ENCODE data around the gene C11orf16. TPM values are rescaled to one million over a fixed set of nuclear protein-coding genes. Genes with fewer than 3 reads are reported as not detected.

C11orf16 gene
- total and polyA plus RNA-seq, 3 donors from 2014 or later = 1.4 to 5.9 (median 1.7) TPM

- Histone ChIP-seq H3K4me3 (no peak overlapping the region), H3K27ac (no peak overlapping the region), H3K27me3 (no peaks in the 10 kb centered on the region), H3K36me3 (ENCODE audit: low read depth, missing control alignments) (no peaks in the 10 kb centered on the region), H3K4me1 (peaks cover 22% of the 10 kb centered on the region), H3K9me3 (no peaks in the 10 kb centered on the region)
- TF ChIP-seq POLR2A (IDR thresholded peaks at IDR 0.05) (no peak), CTCF (IDR thresholded peaks at IDR 0.05) (no peak)
- 10 to 16% methylated on average over 2 of the region's 2 CpGs for WGBS, 2 donors
- intact Hi-C loops (cut with DNase I; ENCODE audit: low total_unique reads) = loop anchor here (10.0 kb wide), 1 partner anchor 278 kb away; the partner anchor contains the start of genes RPL27A and TRIM66
- DNase-seq = no peak
Observed at GRCh38 chr11:8962841-8963240, 30.1 kb upstream of the C11orf16 start.

DNA sequence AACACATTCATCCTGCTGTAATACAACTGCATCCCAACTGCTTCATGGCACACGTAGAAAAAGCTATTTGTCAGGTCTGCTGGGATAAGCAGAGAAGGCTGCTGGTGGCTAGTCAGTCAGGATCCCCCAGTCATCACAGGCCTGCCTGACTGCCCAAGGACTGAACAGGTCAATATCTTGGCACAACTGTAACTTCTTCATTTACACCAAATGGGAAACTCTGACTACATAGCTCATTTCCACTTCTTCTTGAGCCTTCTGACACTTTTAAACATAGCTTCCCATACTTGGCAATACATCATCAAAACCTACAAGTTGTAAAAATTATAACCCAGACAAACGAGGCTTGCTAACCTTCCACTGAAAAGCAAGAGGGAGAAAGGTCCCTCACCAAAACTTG is 28.7 kb upstream of the C11orf16 start:
- H3K27ac ChIP-seq = peak overlapping the region in 1 of 2 donors; percentile 4
- no peaks in the 10 kb centered on the region for H3K9me3 ChIP-seq
- H3K36me3 ChIP-seq (ENCODE audit: low read depth, missing control alignments) = no peaks in the 10 kb centered on the region
- H3K4me1 ChIP-seq = peaks cover 22% of the 10 kb centered on the region
- DNase-seq = no peak
- TF ChIP-seq CTCF (IDR thresholded peaks at IDR 0.05) (no peak), POLR2A (IDR thresholded peaks at IDR 0.05) (no peak)
- H3K4me3 ChIP-seq = no peak overlapping the region
- no peaks in the 10 kb centered on the region for H3K27me3 ChIP-seq
- 61 to 70% methylated on average over 2 of the region's 2 CpGs for WGBS, 2 donors
- intact Hi-C loops (cut with DNase I; ENCODE audit: low total_unique reads) = loop anchor here (10.0 kb wide), 1 partner anchor 277 kb away; the partner anchor contains the start of genes RPL27A and TRIM66

- DNase-seq = peak; percentile 51
- H3K4me1 ChIP-seq = peaks cover 22% of the 10 kb centered on the region
Observed at GRCh38 chr11:8959546-8960166, 26.9 kb upstream of the C11orf16 start.

DNA sequence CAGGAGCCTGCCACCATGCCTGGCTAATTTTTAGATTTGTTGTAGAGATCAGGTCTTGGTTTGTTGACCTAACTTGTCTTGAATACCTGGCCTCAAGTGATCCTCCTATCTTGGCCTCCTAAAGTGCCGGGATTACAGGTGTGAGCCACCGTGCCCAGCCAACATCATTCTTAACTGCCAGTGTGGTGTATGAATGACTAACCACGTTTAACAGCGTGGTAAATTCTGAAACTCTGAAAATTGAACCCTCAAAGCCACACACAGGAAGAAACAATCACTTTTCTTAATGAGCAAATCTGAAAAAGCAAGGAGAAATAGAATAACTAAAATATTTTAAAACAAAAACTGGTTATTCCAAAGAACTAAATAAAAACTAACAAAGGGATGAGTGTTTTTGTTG is 24.1 kb upstream of the C11orf16 start:
- Histone ChIP-seq H3K27ac (no peak overlapping the region), H3K4me3 (no peak overlapping the region), H3K4me1 (peaks cover 8% of the 10 kb centered on the region), H3K9me3 (no peaks in the 10 kb centered on the region), H3K27me3 (no peaks in the 10 kb centered on the region), H3K36me3 (ENCODE audit: low read depth, missing control alignments) (no peaks in the 10 kb centered on the region)
- intact Hi-C loops (cut with DNase I; ENCODE audit: low total_unique reads) = no loop called here
- no peak for DNase-seq
- 97% methylated on average over 4 of the region's 4 CpGs for WGBS, 2 donors
- TF ChIP-seq CTCF (IDR thresholded peaks at IDR 0.05) (no peak), POLR2A (IDR thresholded peaks at IDR 0.05) (no peak)

More at GRCh38 chr11:8959546-8960166, 26.9 kb upstream of the C11orf16 start:
- no peaks in the 10 kb centered on the region for H3K27me3 ChIP-seq
- H3K9me3 ChIP-seq = no peaks in the 10 kb centered on the region
- TF ChIP-seq POLR2A (IDR thresholded peaks at IDR 0.05) = no peak
- TF ChIP-seq CTCF (IDR thresholded peaks at IDR 0.05) = peak; percentile 46 to 55 (median 52)
- no peaks in the 10 kb centered on the region for H3K36me3 ChIP-seq (ENCODE audit: low read depth, missing control alignments)
- WGBS, 2 donors = 13 to 43% methylated on average over 2 of the region's 2 CpGs
- intact Hi-C loops (cut with DNase I; ENCODE audit: low total_unique reads) = loop anchor here (10.0 kb wide), 1 partner anchor 275 kb away; the partner anchor contains the start of genes RPL27A and TRIM66
- peak overlapping the region in 1 of 2 donors; percentile 69 for H3K27ac ChIP-seq
- H3K4me3 ChIP-seq = no peak overlapping the region

DNA sequence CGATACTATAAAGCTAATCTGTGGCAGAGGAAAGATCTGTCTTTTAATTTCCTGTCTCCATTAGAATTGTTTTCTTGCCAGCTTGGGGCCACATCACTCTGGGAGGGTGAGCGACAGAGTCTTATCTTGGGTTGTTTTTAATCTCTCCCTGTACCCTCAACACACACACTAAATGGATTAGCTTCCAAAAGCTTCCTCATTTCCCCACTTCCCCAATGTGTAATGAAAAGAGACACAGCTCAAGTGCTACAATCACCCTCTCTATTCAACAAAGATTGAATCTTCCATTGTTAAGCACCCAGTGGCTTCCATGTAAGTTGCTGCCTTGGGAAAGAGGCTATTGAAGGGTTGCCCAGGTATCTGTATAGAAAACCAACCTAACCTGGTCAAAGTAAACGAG is 16.1 kb upstream of the C11orf16 start:
- no peaks in the 10 kb centered on the region for H3K36me3 ChIP-seq (ENCODE audit: low read depth, missing control alignments)
- H3K27ac ChIP-seq = no peak overlapping the region
- intact Hi-C loops (cut with DNase I; ENCODE audit: low total_unique reads) = no loop called here
- WGBS, 2 donors = 81% methylated on average over 3 of the region's 3 CpGs
- no peak for TF ChIP-seq CTCF (IDR thresholded peaks at IDR 0.05)
- TF ChIP-seq POLR2A (IDR thresholded peaks at IDR 0.05) = no peak
- no peak overlapping the region for H3K4me3 ChIP-seq
- H3K4me1 ChIP-seq = no peaks in the 10 kb centered on the region
- H3K27me3 ChIP-seq = no peaks in the 10 kb centered on the region
- no peak for DNase-seq
- H3K9me3 ChIP-seq = no peaks in the 10 kb centered on the region
